Measurements from ENCODE around the gene CDH13.

CDH13 gene

GRCh38 chr16:83100679-83101078, 473.9 kb downstream of the CDH13 start:
- CTCF ChIA-PET: no interaction called here
- no peak for DNase-seq (ENCODE audit: extremely low spot score)
- POLR2A ChIA-PET: no interaction called here
- no peak for TF ChIP-seq CTCF (IDR thresholded peaks at IDR 0.05; ENCODE audit: control extremely low read depth, extremely low read depth, low read depth, missing control alignments)

- POLR2A ChIA-PET: no interaction called here
Observed at GRCh38 chr16:83102336-83102735, 475.6 kb downstream of the CDH13 start.

GRCh38 chr16:83105279-83106077, 478.7 kb downstream of the CDH13 start:
- ChIA-PET CTCF (interaction anchor here (0.7 kb wide), 1 partner anchor 9 kb away, joined by 3 read pairs; no protein-coding TSS in a partner anchor), POLR2A (no interaction called here)
- no peak for TF ChIP-seq CTCF (IDR thresholded peaks at IDR 0.05; ENCODE audit: control extremely low read depth, extremely low read depth, low read depth, missing control alignments)
- no peak for DNase-seq (ENCODE audit: extremely low spot score)

More at GRCh38 chr16:83102336-83102735, 475.6 kb downstream of the CDH13 start:
- TF ChIP-seq CTCF (IDR thresholded peaks at IDR 0.05; ENCODE audit: control extremely low read depth, extremely low read depth, low read depth, missing control alignments): no peak
- no peak for DNase-seq (ENCODE audit: extremely low spot score)
- CTCF ChIA-PET: no interaction called here

- no peak for DNase-seq (ENCODE audit: extremely low spot score)
- POLR2A ChIA-PET: no interaction called here
Observed at GRCh38 chr16:83109490-83110125, 482.8 kb downstream of the CDH13 start.

GRCh38 chr16:83110269-83110668, 483.5 kb downstream of the CDH13 start:
- no peak for DNase-seq (ENCODE audit: extremely low spot score)
- ChIA-PET CTCF (interaction anchor here (1.7 kb wide), 1 partner anchor 336 kb away, joined by 5 read pairs; no protein-coding TSS in a partner anchor), POLR2A (no interaction called here)
- TF ChIP-seq CTCF (IDR thresholded peaks at IDR 0.05; ENCODE audit: control extremely low read depth, extremely low read depth, low read depth, missing control alignments): no peak

More at GRCh38 chr16:83109490-83110125, 482.8 kb downstream of the CDH13 start:
- CTCF ChIA-PET: interaction anchor here (1.7 kb wide), 1 partner anchor 336 kb away, joined by 5 read pairs; no protein-coding TSS in a partner anchor
- TF ChIP-seq CTCF (IDR thresholded peaks at IDR 0.05; ENCODE audit: control extremely low read depth, extremely low read depth, low read depth, missing control alignments): no peak

- CTCF ChIA-PET: interaction anchor here (0.7 to 1.3 kb wide), 2 partner anchors 329 to 334 kb away, joined by 3 read pairs; no protein-coding TSS in a partner anchor
- DNase-seq (ENCODE audit: extremely low spot score): no peak
- TF ChIP-seq CTCF (IDR thresholded peaks at IDR 0.05; ENCODE audit: control extremely low read depth, extremely low read depth, low read depth, missing control alignments): no peak
- POLR2A ChIA-PET: no interaction called here
Observed at GRCh38 chr16:83113317-83113716, 486.5 kb downstream of the CDH13 start.

Data from GM10248 (cell line).